Superior temporal gyrus (tissue), 1 donor: ENCODE data around the gene IGFALS.

ENCODE experiments used
- DNase-seq: peaks from one replicate; pipeline ENCODE4 v3.0.0-alpha.2; 2016; ENCODE audit errors: extremely low spot score

The IGFALS gene

DNA sequence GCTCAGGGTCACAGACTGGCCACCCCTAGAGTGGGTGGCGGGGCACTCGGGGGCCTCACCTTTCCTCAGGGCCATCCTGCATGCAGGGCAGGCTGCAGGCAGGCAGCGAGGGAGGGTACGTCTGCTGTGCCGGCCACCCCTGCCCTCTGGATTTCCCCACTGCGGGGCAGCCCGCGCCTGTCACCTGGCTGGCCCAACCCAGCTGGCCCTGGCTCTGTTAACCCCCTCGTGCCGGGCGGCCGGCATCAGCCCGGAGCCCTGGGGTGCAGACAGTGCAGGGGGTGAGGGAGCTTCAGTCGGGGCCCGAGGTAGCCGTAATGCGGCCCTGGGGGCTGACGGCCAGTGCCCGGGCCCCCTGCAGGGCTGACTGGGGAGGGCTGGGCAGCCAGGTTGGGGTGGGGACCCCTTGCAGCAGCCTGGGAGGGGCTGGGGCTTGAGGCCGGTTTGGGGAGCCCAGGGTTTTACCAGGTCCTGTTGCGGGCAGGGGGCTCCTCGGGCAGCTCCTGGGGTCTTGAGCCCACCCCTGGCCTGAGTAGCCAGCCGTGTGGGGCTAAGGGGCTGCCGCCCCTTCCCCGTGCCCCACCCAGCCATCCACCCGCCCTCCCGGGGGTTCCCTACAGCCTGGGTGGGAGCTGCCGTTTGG is at the start of gene IGFALS:
IGFALS (minus strand) TSS at position 128 of the 643 bp plus-strand sequence; CDS start at position 75, 53 bp downstream.
- no peak for DNase-seq

DNA sequence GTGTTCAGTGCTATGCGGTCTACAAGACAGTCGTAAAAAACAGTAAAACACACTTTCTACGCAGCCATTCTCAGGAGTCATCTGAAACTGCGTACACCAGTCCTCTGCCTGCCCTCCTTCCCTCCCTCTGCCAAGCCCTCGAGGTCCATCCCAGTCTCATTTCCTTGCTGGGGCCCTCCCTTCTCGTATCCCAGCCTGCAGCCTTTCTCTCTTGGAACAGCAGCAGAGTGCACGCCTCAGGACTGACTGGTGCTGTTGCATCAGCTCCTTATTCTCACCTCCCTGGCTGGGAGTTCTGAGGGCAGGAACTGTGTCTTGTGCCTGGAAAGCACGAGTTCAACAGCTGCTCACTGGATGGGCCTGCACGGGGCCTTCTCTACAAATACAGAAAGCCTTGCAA is 46.0 kb upstream of the IGFALS start:
- no peak for DNase-seq

- DNase-seq, result no peak
Measured at GRCh38 chr16:1834096-1834495, 40.6 kb upstream of the IGFALS start.

GRCh38 chr16:1832838-1833454 is 39.4 kb upstream of the IGFALS start:
- no peak for DNase-seq

- no peak for DNase-seq
Measured at GRCh38 chr16:1831186-1832075, 37.9 kb upstream of the IGFALS start.

DNA sequence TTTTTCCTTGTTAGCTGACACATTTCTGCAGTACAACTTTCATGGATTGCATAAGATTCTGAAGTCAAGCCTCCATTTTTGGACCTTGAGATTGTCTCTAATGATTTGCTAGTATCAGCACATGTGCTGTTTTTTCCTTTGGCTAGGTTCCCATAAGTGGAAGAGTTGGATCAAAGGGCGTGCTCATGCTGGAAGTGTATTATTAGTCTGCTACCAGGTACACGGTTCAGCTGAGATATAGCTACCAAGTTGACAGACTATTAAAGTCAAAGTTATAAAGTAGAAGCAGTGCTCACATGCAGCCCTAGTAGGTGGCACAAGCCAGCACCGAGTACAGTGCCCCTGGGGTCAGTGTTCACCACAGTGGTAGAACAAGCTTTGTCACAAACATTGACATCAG is 36.7 kb upstream of the IGFALS start:
- DNase-seq, result no peak

DNA sequence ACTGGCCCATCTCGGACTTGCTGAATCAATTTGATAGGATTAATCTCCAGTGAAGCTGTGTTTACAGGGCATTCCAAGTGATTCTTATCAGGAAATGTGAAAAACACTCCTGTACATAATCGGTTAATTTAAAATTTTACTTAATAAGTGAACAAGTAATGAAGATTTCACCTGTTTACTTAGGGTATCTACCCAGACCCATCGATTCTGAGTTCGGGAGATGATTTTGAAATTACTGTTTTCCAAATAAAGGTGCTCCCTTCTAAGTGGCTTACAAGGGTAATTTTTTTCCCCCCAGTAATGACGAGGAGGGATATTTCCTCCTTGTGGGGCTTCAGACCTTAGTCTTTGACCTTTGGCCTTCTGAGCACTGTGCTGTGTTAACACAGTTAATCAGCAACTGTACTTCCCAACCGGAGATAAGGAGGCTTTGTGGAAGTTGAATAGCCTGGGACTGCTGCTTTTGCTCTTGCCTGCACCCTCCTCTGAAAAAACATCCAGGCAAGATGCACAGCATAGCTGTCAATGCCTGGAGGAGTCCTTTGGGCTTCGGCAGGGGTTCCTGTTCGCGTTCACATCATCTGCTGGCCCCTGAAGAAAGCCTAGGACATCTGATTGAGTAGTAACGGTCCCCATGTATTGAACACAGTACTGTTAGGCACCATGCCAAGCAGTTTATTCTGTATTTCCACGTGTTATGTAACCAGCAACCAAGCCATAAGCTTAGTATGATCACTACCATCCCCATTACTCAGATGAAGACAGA is 35.3 kb upstream of the IGFALS start:
- DNase-seq, result no peak

- DNase-seq, result peak; percentile 97
Measured at GRCh38 chr16:1826691-1827573, 33.4 kb upstream of the IGFALS start, which contains the start of the genes FAHD1 and HAGH. FAHD1 (plus strand) TSS chr16:1827206; CDS start chr16:1827239, 33 bp downstream. HAGH (minus strand) TSS chr16:1826825; CDS start chr16:1826787, 38 bp downstream.

DNA sequence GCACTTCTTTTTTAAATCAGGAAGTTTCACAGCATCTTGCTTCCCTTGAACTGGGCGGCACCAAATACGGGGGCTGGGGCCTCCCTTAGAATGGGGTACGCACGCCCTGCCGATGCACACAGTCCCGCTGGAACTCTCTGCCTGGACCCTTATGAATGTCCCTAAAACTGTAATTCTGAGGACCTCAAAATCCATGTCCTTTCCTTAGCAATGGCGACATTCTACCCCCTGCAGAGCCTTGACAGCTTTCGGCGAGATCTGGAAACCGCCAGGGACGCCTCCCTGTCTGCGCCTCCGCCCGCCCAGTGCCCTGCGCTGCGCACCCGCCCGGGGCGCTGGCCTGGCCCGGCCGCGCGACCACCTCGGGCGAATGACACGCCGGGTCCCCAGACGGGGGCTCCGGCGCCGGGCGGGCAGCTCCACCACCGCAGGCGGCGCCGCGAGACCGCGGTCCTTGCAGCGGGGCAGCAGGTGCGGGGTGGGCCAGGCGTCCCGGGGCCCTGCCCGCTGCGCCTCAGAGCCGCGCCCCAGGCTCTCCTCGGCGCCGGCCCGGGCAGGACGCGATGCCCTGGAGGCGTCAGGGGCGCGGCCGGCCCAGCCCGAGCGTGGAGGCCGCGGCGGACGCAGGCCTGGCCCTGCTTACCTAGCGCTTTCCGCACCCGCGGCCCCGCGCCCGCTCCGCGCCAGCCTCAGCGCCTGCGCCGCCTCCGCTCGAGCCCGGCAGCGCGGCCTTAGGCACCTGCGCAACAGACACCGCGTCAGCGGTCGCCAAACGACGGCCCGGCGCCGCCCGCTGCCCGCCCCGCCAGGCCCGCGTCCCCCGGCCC is 32.6 kb upstream of the IGFALS start:
- DNase-seq, result no peak

DNA sequence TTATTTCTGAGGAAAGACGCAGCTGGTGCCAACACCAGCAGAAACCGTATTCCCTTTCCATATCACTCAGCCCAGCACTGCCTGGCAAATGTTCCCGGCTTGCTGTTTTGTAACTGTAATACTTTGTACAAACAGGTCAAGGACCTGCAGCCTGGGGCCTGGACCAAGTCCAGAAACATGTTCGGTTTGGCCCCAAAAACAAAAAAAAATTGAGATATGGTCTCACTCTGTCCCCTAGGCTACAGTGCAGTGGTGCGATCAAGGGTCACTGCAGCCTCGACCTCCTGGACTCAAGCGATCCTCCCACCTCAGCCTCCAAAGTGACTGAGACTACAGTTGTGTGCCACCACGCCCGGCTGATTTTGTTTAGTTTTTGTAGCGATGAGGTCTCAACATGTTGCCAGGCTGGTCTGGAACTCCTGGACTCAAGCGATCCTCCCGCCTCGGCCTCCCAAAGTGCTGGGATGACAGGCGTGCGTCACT is 31.9 kb upstream of the IGFALS start:
- DNase-seq, result no peak

GRCh38 chr16:1823821-1824220 is 30.3 kb upstream of the IGFALS start:
- peak; percentile 42 for DNase-seq

DNA sequence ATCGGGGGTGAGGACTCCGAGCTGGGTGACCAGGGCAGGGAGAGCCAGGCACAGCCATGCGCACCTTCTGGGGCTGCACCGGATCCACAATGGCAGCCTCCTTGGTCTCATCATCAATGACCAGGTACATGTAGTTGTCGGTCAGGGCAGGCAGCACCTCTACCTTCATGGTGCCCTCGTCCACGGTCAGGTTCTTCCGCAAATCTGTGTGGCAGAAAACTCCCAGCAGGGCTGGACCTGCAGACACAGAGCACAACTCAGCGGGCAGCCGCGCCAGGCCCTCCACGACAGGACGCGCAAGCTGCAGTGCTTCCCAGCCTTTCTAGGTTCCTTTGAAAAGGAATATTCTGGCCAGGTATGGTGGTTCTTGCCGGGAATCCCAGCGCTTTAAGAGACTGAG is 29.3 kb upstream of the IGFALS start:
- no peak for DNase-seq

GRCh38 chr16:1821861-1822611 is 28.5 kb upstream of the IGFALS start:
- no peak for DNase-seq

- DNase-seq, result no peak
Measured at GRCh38 chr16:1820946-1821290, 27.4 kb upstream of the IGFALS start.

- DNase-seq, result no peak
Measured at GRCh38 chr16:1820096-1820945, 26.8 kb upstream of the IGFALS start.

DNA sequence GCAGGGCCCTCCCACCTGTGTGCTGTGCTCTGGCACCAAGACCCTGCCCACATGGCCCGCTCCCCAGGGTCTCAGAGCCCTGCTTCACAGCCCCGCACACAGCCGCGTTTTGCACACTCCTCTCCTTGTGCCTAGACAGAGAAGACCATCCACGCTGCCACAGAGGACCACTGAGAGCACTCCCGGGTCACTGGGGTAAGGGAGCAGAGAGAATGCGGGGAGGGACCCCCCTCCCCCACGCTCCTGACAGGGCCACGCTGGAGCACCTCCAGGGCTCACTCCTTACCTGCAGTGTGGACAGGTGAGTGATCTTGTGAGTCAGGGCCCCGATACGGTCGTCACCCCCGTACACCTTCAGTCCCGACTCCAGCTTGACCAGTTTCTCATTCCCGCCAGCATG is 26.1 kb upstream of the IGFALS start:
- DNase-seq, result no peak

GRCh38 chr16:1818873-1819525 is 25.5 kb upstream of the IGFALS start:
- no peak for DNase-seq
